Left hindlimb (tissue), 1 donor: ENCODE data around the gene DISC1.
A peak's percentile ranks its signal among the peaks of the same experiment; 100 is the strongest.
"Not testable (repeated sequence)": the region's sequence is repeated elsewhere in the genome, so short reads cannot be mapped to it uniquely, and the experiment has no call there.

Experiments used
- DNase-seq: peaks from one replicate; pipeline ENCODE4 v3.0.0-alpha.2; 2018

The DISC1 gene

GRCh38 chr1:231606712-231607111, 19.9 kb upstream of the DISC1 start:
- DNase-seq = no peak

DNA sequence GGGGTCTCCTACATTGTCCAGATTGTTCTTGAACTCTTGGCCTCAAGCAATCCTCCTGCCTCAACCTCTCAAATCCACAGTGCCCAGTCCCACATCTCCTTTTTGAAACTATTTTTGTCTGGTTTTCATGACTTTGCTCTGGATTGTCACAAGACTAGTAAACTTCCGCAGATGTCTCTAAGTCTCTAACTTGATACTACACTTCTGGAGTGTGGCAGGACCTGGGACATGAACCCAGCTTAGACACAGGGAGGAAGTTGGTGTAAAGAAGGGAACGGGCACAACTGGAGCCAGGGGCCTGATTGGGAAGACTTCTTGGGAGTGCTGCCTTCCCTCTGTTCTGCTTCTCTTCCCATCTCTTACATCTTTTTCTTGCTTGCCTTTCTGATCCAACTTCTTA, 16.2 kb upstream of the DISC1 start:
- no peak for DNase-seq

- no peak for DNase-seq
Measured at GRCh38 chr1:231611111-231611510, 15.5 kb upstream of the DISC1 start.

GRCh38 chr1:231611851-231612250, 14.7 kb upstream of the DISC1 start:
- no peak for DNase-seq

- DNase-seq = no peak
Measured at GRCh38 chr1:231612393-231613089, 14.0 kb upstream of the DISC1 start.

- no peak for DNase-seq
Measured at GRCh38 chr1:231613419-231614349, 12.9 kb upstream of the DISC1 start.

GRCh38 chr1:231616667-231617066, 9.9 kb upstream of the DISC1 start:
- no peak for DNase-seq

GRCh38 chr1:231618609-231619256, 7.9 kb upstream of the DISC1 start:
- DNase-seq = no peak

GRCh38 chr1:231619257-231619634, 7.3 kb upstream of the DISC1 start:
- no peak for DNase-seq

DNA sequence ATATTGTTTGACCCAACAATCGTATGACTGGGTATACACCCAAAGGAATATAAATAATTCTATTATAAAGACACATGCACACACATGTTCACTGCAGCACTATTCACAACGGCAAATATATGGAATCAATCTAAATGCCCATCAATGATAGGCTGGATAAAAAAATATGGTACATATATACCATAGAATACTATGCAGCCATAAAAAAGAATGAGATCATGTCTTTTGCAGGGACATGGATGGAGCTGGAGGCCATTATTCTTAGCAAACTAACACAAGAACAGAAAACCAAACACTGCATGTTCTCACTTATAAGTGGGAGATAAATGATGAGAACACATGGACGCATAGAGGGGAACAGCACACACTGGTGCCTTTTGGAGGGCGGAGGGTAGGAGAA, 1.5 kb upstream of the DISC1 start:
- DNase-seq = not testable (repeated sequence)

DNA sequence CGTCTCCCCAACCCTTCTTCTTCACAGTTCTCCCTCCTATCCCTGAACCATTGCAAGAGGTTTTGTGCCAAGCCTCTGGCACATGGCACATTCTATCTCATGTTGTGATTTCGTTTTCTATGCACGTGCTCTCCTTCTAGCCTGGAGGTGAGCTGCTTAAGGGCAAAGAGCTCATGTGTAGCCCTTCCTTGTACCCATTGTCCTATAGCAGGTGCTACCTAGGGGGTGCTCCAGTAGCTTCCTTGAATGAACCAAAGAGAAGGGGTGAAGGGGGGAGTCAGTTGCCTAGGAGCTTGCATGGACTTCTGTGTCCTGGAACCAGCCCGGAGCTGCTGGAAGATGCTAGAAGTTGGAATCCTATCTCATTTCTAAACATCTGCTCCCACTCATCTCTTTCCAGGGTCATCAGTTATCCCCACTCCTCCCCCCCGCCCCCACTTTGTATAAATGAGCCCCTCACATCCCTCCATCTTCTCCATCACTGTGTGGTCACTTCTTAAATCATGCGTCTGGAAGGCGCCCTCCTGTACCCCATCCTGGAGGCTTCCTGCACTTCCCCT, 535 bp upstream of the DISC1 start:
- DNase-seq = no peak

DNA sequence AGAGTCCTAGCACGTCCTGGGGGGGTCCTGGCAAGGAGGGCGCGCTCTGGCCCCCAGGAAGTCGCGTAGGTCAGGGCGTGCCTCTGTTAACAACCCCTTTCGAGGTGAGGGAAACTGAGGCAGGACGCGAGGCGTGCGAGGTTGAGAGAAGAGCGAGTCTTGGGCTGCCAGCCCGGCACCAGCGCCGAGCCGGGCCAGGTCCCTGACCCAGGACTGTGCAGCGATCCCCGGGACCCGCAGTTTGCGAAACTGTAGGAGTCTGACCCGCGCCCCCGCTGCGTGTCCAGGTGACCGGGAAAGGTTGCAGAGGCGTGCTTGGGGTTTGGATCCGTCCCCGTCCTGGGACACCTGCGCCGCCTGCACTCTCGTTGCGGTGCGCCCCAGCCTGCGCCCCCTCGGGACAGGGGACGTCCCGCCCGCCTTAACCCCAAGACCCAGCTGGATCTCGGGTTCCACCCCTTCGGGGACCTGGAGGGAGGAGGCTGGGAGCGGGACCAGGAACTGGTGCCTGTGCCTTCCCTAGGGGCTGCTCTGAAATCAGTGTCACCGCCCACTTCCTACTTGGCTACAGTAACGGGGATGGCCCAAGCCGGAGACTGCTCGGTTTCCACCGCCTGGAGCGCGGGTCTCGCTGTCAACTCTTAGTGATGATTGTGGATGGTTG, 493 bp downstream of the DISC1 start:
- peak; percentile 79 for DNase-seq

- DNase-seq = no peak
Measured at GRCh38 chr1:231628207-231628876, 1.8 kb downstream of the DISC1 start.

- no peak for DNase-seq
Measured at GRCh38 chr1:231629132-231629531, 2.5 kb downstream of the DISC1 start.

DNA sequence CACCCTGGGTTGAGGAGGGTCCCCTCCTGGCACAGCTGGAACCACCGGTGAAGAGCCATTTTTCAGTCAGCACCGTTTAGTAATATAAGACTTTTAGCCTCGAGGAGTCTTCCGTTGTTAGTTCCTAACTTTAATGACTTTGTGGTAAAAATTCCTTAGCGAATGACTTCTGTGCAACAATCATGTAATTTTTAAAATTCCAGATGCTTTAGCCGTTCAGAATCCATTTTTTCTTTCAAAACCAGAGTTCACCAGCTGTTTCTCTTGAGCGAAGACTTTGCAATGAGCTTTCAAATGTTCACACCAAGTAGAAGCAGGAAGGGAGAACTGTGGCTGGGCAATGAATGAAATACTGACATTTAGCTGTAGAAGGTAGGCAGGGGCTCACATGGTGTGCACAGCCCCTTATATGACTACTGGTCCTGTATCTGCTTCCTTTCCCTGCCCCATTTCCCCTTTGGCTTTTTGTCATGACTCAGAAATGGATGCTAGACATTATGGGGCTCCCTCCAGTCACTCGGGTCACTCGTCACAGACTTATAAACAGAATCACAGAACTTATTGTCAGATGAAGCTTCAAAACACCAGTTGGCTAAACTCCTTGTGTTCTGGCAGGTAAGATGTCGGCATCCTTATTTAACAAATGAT, 4.1 kb downstream of the DISC1 start:
- no peak for DNase-seq

DNA sequence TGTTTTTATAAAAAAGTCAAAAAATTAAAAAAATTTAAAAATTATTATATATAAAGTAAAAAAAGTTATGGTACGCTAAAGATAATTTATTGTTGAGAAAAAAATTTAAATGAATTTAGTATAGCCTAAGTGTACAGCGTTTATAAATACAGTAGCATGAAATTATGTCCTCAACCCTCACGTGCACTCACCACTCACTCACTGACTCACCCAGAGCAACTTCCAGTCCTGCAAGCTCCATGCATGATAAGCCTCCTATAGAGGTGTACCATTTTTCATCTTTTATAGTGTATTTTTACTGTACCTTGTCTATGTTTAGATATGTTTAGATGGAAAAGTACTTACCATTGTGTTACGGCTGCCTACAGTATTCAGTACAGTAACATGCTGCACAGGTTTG, 5.1 kb downstream of the DISC1 start:
- DNase-seq = no peak

DNA sequence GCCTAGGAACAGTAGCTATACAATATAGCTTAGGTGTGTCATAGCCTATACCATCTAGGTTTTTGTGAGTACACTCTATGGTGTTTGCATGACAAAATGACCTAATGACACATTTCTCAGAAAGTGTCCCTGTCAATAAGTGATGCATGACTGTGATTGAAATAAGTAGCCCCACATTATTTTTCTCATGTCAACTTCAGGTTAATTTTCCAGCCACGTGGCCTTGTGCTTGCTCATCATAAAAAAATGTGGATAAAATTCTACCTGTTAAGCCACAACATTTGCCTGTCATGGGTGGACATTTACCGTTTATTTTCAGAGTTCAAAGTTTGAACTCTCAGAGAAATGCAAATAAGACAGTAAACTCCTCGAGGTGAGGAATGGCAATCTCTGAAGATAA, 5.5 kb downstream of the DISC1 start:
- DNase-seq = no peak

- no peak for DNase-seq
Measured at GRCh38 chr1:231634323-231635013, 7.9 kb downstream of the DISC1 start.

DNA sequence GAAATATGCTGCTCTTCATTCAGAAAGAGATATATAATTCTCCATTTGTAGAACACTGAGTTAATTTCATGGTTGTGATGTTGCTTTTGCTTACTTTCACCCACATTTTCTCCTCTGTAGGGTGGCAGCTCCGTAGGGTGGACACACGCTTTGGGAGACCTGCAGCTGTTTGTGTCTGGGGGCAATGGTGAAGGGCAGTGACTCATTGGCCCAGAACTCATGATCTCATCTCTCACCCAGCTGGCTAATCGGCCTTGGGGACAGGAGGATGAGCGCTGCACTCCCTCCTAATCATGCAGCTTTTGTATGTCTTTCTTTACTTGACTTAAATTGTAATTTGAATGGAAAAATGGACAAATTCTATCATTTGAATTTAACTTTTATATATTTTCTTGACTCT, 9.6 kb downstream of the DISC1 start:
- DNase-seq = no peak

- DNase-seq = not testable (repeated sequence)
Measured at GRCh38 chr1:231636922-231637321, 10.3 kb downstream of the DISC1 start.

DNA sequence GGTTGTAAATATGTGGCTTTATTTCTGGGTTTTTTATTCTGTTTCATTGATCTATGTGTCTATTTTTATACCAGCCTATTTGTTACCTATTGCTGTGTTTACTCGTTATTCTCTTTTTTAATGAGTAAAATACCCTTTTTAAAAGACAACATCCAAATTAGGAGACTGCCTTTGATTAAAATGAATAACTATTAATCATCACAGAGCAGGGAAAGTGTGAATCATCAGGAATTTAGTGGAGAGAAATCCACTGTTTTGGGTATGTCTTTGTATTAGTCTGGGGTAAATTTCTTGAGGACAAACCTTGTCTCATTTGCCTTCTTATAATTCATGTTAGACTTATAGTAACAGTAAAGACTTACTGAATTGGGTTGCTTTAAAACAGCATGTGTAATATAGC, 12.1 kb downstream of the DISC1 start:
- no peak for DNase-seq
